SU-DHL-6 (cell line): ENCODE measurements around the gene GADD45GIP1.

Experiments
- CTCF ChIP-seq: fragments of 200-600 bp; sonication (generic); IDR thresholded peaks from one replicate; pipeline ENCODE4 v1.5.1; 2017; ENCODE audit warnings: antibody characterized with exemption, mild to moderate bottlenecking, low read length, moderate library complexity; ENCODE audit not compliant: insufficient read depth, poor library complexity, severe bottlenecking
- EZH2phosphoT487 ChIP-seq: fragments of 200-600 bp; sonication (generic), shearing (Covaris generic); conservative IDR thresholded peaks from 2 replicates; pipeline ENCODE4 v1.6.1; 2018; ENCODE audit warnings: mild to moderate bottlenecking, antibody characterized with exemption, low read length, moderate library complexity, mixed read lengths

- TF ChIP-seq CTCF (no peak), EZH2phosphoT487 (no peak)
These were observed 19.7 kb downstream of the GADD45GIP1 start for GRCh38 chr19:12937093-12937926.
